HCT116 (cell line): ENCODE measurements around the gene PRMT7. TPM values are rescaled to one million over a fixed set of nuclear protein-coding genes. Genes with fewer than 3 reads are reported as not detected.

Source experiments
- ATAC-seq: fragments of 200-7000 bp; cut with Tn5 transposase; 2 replicates; pipeline ENCODE4 v1.9.1; 2020; ENCODE audit warnings: mild to moderate bottlenecking, moderate library complexity
- BruUV-seq: library from RNA; stranded (reverse); fragments of 400-500 nt; replicated peaks from 2 replicates; lab custom pipeline; 2021; lab: Mats Ljungman, UMichigan
- CTCF ChIA-PET: fragments of 300-600 bp; sonication (Branson Sonifier 250); formaldehyde crosslinking; loops from one replicate; lab custom pipeline; 2021; ENCODE audit warnings: antibody characterized with exemption; lab: Charles Lee
- POLR2A ChIA-PET: fragments of 300-600, 350-600 bp; sonication (Branson Sonifier 250); formaldehyde crosslinking; loops from one replicate; lab custom pipeline; 2021; ENCODE audit warnings: antibody characterized with exemption; lab: Charles Lee
- RAD21 ChIA-PET, 2 experiments: fragments of 300-600 bp; sonication (Branson Sonifier 250); formaldehyde crosslinking; loops; one replicate each; lab custom pipeline; 2023; ENCODE audit warnings: low total read pairs in 2 of 2; ENCODE audit not compliant: uncharacterized antibody in 2 of 2, unreplicated experiment in 2 of 2, low non-redundant PET in 1 of 2; lab: Charles Lee
- DNase-seq: peaks from one replicate; pipeline ENCODE4 v3.0.0-alpha.2; 2010; ENCODE audit warnings: low read depth, low spot score
- H2AFZ ChIP-seq: fragments of 200-600 bp; shearing (Covaris generic), sonication (generic); 2 replicates; pipeline ENCODE4 v1.6.1; 2017; ENCODE audit warnings: low read depth, mixed run types, mixed read lengths, antibody characterized with exemption, low read length; ENCODE audit not compliant: poor library complexity, severe bottlenecking
- H3K27ac ChIP-seq: 2 replicates; pipeline ENCODE4 v1.5.1; 2012; ENCODE audit warnings: low read depth, low read length
- H3K27me3 ChIP-seq: fragments of 200-600 bp; sonication (generic); 2 replicates; pipeline ENCODE4 v1.6.1; 2016; ENCODE audit warnings: mixed run types, low read length, mixed read lengths; ENCODE audit not compliant: insufficient read depth
- H3K36me3 ChIP-seq, 2 experiments: fragments of 200-500 bp in 1 of 2; fragments of 200-600 bp in 1 of 2; sonication (Bioruptor generic) in 1 of 2; sonication (generic) in 1 of 2; 2 replicates each; pipeline versions ENCODE4 v1.5.1 to v1.6.1; 2014 to 2016; ENCODE audit warnings: low read length in 2 of 2, inconsistent platforms in 1 of 2, mixed read lengths in 1 of 2, mixed run types in 1 of 2; ENCODE audit not compliant: insufficient read depth in 2 of 2, control insufficient read depth in 1 of 2
- H3K4me1 ChIP-seq, 2 experiments: fragments of 200-600 bp in 1 of 2; sonication (generic) in 1 of 2; 2 replicates each; pipeline versions ENCODE4 v1.5.1 to v1.6.1; 2012 to 2017; ENCODE audit warnings: low read length in 2 of 2, inconsistent platforms in 1 of 2, mild to moderate bottlenecking in 1 of 2, mixed read lengths in 1 of 2, mixed run types in 1 of 2, moderate library complexity in 1 of 2; ENCODE audit not compliant: insufficient read depth in 2 of 2, control insufficient read depth in 1 of 2
- H3K4me2 ChIP-seq: fragments of 200-600 bp; sonication (generic); 2 replicates; pipeline ENCODE4 v1.6.1; 2017; ENCODE audit warnings: mixed run types, low read length, mixed read lengths
- H3K4me3 ChIP-seq, 2 experiments: fragments of 200-600 bp in 1 of 2; sonication (generic) in 1 of 2; replicated peaks in 1 of 2; 2 replicates each; pipeline ENCODE4 v1.5.1; 2011 to 2016; ENCODE audit warnings: low read length in 2 of 2, control low read depth in 1 of 2, low read depth in 1 of 2, mild to moderate bottlenecking in 1 of 2, mixed read lengths in 1 of 2, mixed run types in 1 of 2
- H3K79me2 ChIP-seq: fragments of 200-600 bp; sonication (generic); 2 replicates; pipeline ENCODE4 v1.6.1; 2017; ENCODE audit warnings: mild to moderate bottlenecking, mixed run types, low read length, moderate library complexity, mixed read lengths; ENCODE audit not compliant: insufficient read depth
- H3K9ac ChIP-seq: fragments of 200-600 bp; sonication (generic); 2 replicates; pipeline ENCODE4 v1.6.1; 2016; ENCODE audit warnings: low read length, mixed read lengths
- H3K9me2 ChIP-seq: fragments of 200-600 bp; sonication (generic), shearing (Covaris generic); 2 replicates; pipeline ENCODE4 v1.6.1; 2017; ENCODE audit warnings: mixed run types, mild to moderate bottlenecking, moderate library complexity; ENCODE audit not compliant: insufficient read depth
- H3K9me3 ChIP-seq, 2 experiments: fragments of 200-500 bp in 1 of 2; fragments of 200-600 bp in 1 of 2; sonication (Bioruptor generic) in 1 of 2; sonication (generic) in 1 of 2; 2 replicates each; pipeline ENCODE4 v1.6.1; 2014 to 2017; ENCODE audit warnings: low read length in 2 of 2, mixed read lengths in 2 of 2, inconsistent platforms in 1 of 2, low read depth in 1 of 2, mild to moderate bottlenecking in 1 of 2, mixed run types in 1 of 2, moderate library complexity in 1 of 2; ENCODE audit not compliant: control insufficient read depth in 1 of 2, insufficient read depth in 1 of 2
- H4K20me1 ChIP-seq: fragments of 200-600 bp; sonication (generic), shearing (Covaris generic); 2 replicates; pipeline ENCODE4 v1.6.1; 2017; ENCODE audit warnings: mixed run types, mild to moderate bottlenecking, moderate library complexity; ENCODE audit not compliant: insufficient read depth
- CEBPB ChIP-seq: IDR thresholded peaks from 2 replicates; pipeline ENCODE4 v1.6.1; 2012; ENCODE audit warnings: low read depth
- EGR1 ChIP-seq: IDR thresholded peaks from 2 replicates; pipeline ENCODE4 v1.6.1; 2012; ENCODE audit warnings: low read depth
- FOSL1 ChIP-seq: IDR thresholded peaks from 2 replicates; pipeline ENCODE4 v1.6.1; 2012; ENCODE audit warnings: low read depth
- SIN3A ChIP-seq: IDR thresholded peaks from 2 replicates; pipeline ENCODE4 v1.6.1; 2012; ENCODE audit warnings: low read depth
- SP1 ChIP-seq: IDR thresholded peaks from 2 replicates; pipeline ENCODE4 v1.6.1; 2012; ENCODE audit warnings: low read depth
- intact Hi-C: fragments of 100-400 bp; cut with micrococcal nuclease; formaldehyde crosslinking; loops from 2 replicates; pipeline ENCODE4 v1.10.0; 2022
- total RNA-seq: library from RNA; stranded (reverse); gene quantifications from one replicate; pipeline ENCODE4 v1.2.1, GENCODE V29; 2021; ENCODE audit not compliant: unreplicated experiment

PRMT7 gene
- total RNA-seq, 1 experiment from 2014 or later, result 34.4 TPM

GRCh38 chr16:68380676-68381362, 70.0 kb downstream of the PRMT7 start:
- no peak for DNase-seq
- Histone ChIP-seq H3K9me3 (no peaks in the 10 kb centered on the region), H3K9ac (no peak overlapping the region), H2AFZ (no peak overlapping the region), H4K20me1 (no peaks in the 10 kb centered on the region), H3K27ac (no peak overlapping the region), H3K79me2 (no peaks in the 10 kb centered on the region), H3K4me1 (peaks cover 0 to 4% of the 10 kb centered on the region in 2 experiments; a peak in 1 of 4 replicates), H3K4me2 (no peak overlapping the region; the same call in 1 of the 2 replicates), H3K36me3 (no peaks in the 10 kb centered on the region), H3K9me2 (no peaks in the 10 kb centered on the region), H3K4me3 (no peak overlapping the region), H3K27me3 (no peaks in the 10 kb centered on the region)
- no peak for ATAC-seq
- TF ChIP-seq FOSL1 (no peak), CEBPB (no peak)
- BruUV-seq, result no TSS peak
- RAD21 ChIA-PET, result no interaction called here
- POLR2A ChIA-PET, result no interaction called here
- intact Hi-C loops, result no loop called here
- CTCF ChIA-PET, result interaction anchor here (1.4 kb wide), 1 partner anchor 16 kb away, joined by 3 read pairs; no protein-coding TSS in a partner anchor

DNA sequence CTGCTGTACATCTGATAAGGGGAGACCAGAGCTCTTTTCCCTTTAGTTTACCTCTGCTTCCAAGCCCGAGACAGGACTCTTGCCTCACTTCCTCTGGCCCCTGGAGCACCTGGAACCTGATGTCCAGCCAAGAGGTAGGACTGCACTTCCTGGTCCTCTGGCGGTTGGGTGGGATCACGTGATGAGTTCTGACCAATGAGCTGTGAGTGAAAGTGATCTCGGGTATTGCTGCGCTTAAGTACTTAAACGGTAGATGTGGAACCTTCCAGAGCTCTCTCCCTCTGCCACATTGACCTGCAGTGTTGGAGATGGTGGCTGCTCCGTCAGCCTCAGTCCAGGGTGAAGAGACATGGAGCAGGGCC, 70.5 kb downstream of the PRMT7 start:
- Histone ChIP-seq H3K4me2 (no peak overlapping the region; the same call in 1 of the 2 replicates), H2AFZ (no peak overlapping the region), H3K4me3 (no peak overlapping the region), H3K36me3 (no peaks in the 10 kb centered on the region), H4K20me1 (no peaks in the 10 kb centered on the region), H3K9ac (no peak overlapping the region), H3K4me1 (peaks cover 0 to 4% of the 10 kb centered on the region in 2 experiments; a peak in 1 of 4 replicates), H3K9me2 (no peaks in the 10 kb centered on the region), H3K79me2 (no peaks in the 10 kb centered on the region), H3K9me3 (no peaks in the 10 kb centered on the region), H3K27ac (no peak overlapping the region), H3K27me3 (no peaks in the 10 kb centered on the region)
- CTCF ChIA-PET, result interaction anchor here (1.0 to 1.4 kb wide), 2 partner anchors 9 to 15 kb away, joined by 3 read pairs; no protein-coding TSS in a partner anchor
- intact Hi-C loops, result no loop called here
- DNase-seq, result no peak
- BruUV-seq, result no TSS peak
- POLR2A ChIA-PET, result no interaction called here
- RAD21 ChIA-PET, result no interaction called here
- no peak for TF ChIP-seq SIN3A
- no peak for TF ChIP-seq SP1
- TF ChIP-seq FOSL1, result no peak
- no peak for TF ChIP-seq EGR1
- no peak for ATAC-seq
